ENCODE measurements around the gene PRDM11.

DNA sequence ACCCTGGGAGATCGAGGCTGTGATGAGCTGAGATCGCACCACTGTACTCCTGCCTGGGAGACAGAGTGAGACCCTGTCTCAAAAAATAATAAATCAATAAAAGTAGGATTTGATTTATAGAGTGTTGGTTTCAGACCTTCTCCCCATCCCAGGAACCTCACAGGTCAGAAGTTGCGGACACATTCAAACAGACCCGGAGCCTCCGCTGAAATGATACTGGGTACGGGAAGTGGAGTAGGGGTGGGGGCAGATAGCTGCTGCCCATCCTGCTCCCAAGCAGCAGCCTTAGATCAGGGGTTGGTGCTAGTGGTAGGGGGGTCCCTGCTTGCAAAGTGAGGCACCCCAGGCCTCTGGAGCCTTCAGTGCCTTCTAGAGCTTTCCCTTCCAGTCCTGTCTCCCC lies 7.8 kb downstream of the PRDM11 start:
- TF ChIP-seq CTCF (conservative IDR thresholded peaks at IDR 0.05) (no peak), EZH2 (IDR thresholded peaks at IDR 0.05; ENCODE audit: low read depth) (no peak)

Data from PC-9 (cell line).